Measurements from ENCODE around the gene MVB12B. TPM values are rescaled to one million over a fixed set of nuclear protein-coding genes. Genes with fewer than 3 reads are reported as not detected.

The MVB12B gene
- total RNA-seq, 2 donors from 2014 or later, result 18.6 to 19.7 TPM

- H3K27ac Mint-ChIP-seq, result no peak overlapping the region
- H3K27ac ChIP-seq (ENCODE audit: low read depth, low read length), result no peak overlapping the region
- H3K9me3 Mint-ChIP-seq, result no peaks in the 10 kb centered on the region
- H3K27me3 Mint-ChIP-seq (ENCODE audit: insufficient read depth), result no peaks in the 10 kb centered on the region
- WGBS, 2 experiments (ENCODE audit: insufficient coverage in 1 of 2, insufficient read length in 1 of 2), result 87 to 97% methylated on average over 5 to 6 of the region's 6 CpGs
- no peaks in the 10 kb centered on the region for H3K27me3 ChIP-seq (ENCODE audit: control insufficient read depth, insufficient read depth, low read length, poor library complexity, severe bottlenecking)
- no peak for DNase-seq
- no peak for TF ChIP-seq CTCF (conservative IDR thresholded peaks at IDR 0.05)
- H3K4me1 ChIP-seq (ENCODE audit: control insufficient read depth, insufficient read depth, low read length), result no peaks in the 10 kb centered on the region
- no peaks in the 10 kb centered on the region for H3K36me3 ChIP-seq (ENCODE audit: control insufficient read depth, insufficient read depth, low read length)
- no peak overlapping the region for H3K4me3 ChIP-seq (ENCODE audit: low read length)
- H3K4me3 Mint-ChIP-seq, result no peak overlapping the region
- peaks cover 2% of the 10 kb centered on the region for H3K4me1 Mint-ChIP-seq
- H3K9ac ChIP-seq (ENCODE audit: extremely low read depth, low read length, poor library complexity, severe bottlenecking), result no peak overlapping the region
- H3K9me3 ChIP-seq (ENCODE audit: control insufficient read depth, low read length), result no peaks in the 10 kb centered on the region
- H3K36me3 Mint-ChIP-seq (ENCODE audit: low read depth), result no peaks in the 10 kb centered on the region
Measured at GRCh38 chr9:126494264-126494663, 167.6 kb downstream of the MVB12B start.

- H3K36me3 Mint-ChIP-seq (ENCODE audit: low read depth), result no peaks in the 10 kb centered on the region
- TF ChIP-seq CTCF (conservative IDR thresholded peaks at IDR 0.05), result no peak
- Histone ChIP-seq H3K4me1 (ENCODE audit: control insufficient read depth, insufficient read depth, low read length) (no peaks in the 10 kb centered on the region), H3K9me3 (ENCODE audit: control insufficient read depth, low read length) (no peaks in the 10 kb centered on the region), H3K9ac (ENCODE audit: extremely low read depth, low read length, poor library complexity, severe bottlenecking) (no peak overlapping the region), H3K4me3 (ENCODE audit: low read length) (no peak overlapping the region), H3K27me3 (ENCODE audit: control insufficient read depth, insufficient read depth, low read length, poor library complexity, severe bottlenecking) (peaks cover 1% of the 10 kb centered on the region), H3K36me3 (ENCODE audit: control insufficient read depth, insufficient read depth, low read length) (no peaks in the 10 kb centered on the region), H3K27ac (ENCODE audit: low read depth, low read length) (no peak overlapping the region)
- no peak for DNase-seq
- peaks cover 3% of the 10 kb centered on the region for H3K27me3 Mint-ChIP-seq (ENCODE audit: insufficient read depth)
- H3K4me1 Mint-ChIP-seq, result peaks cover 3% of the 10 kb centered on the region
- 91% methylated on average over 1 of the region's 1 CpG; no CpG with 5 or more reads in 1 of the 2 experiments for WGBS, 2 experiments (ENCODE audit: insufficient coverage in 1 of 2, insufficient read length in 1 of 2)
- no peak overlapping the region for H3K27ac Mint-ChIP-seq
- H3K9me3 Mint-ChIP-seq, result no peaks in the 10 kb centered on the region
- no peak overlapping the region for H3K4me3 Mint-ChIP-seq
Measured at GRCh38 chr9:126494746-126495145, 168.1 kb downstream of the MVB12B start.

GRCh38 chr9:126495411-126496180, 169.0 kb downstream of the MVB12B start:
- TF ChIP-seq CTCF (conservative IDR thresholded peaks at IDR 0.05), result no peak
- H3K4me1 Mint-ChIP-seq, result peaks cover 5% of the 10 kb centered on the region
- H3K27ac Mint-ChIP-seq, result no peak overlapping the region
- H3K4me3 ChIP-seq (ENCODE audit: low read length), result no peak overlapping the region
- H3K9ac ChIP-seq (ENCODE audit: extremely low read depth, low read length, poor library complexity, severe bottlenecking), result no peak overlapping the region
- no peak overlapping the region for H3K27ac ChIP-seq (ENCODE audit: low read depth, low read length)
- no peaks in the 10 kb centered on the region for H3K4me1 ChIP-seq (ENCODE audit: control insufficient read depth, insufficient read depth, low read length)
- H3K27me3 ChIP-seq (ENCODE audit: control insufficient read depth, insufficient read depth, low read length, poor library complexity, severe bottlenecking), result peaks cover 10% of the 10 kb centered on the region
- H3K36me3 Mint-ChIP-seq (ENCODE audit: low read depth), result no peaks in the 10 kb centered on the region
- H3K4me3 Mint-ChIP-seq, result no peak overlapping the region
- no peaks in the 10 kb centered on the region for H3K9me3 Mint-ChIP-seq
- H3K36me3 ChIP-seq (ENCODE audit: control insufficient read depth, insufficient read depth, low read length), result no peaks in the 10 kb centered on the region
- DNase-seq, result no peak
- no peaks in the 10 kb centered on the region for H3K9me3 ChIP-seq (ENCODE audit: control insufficient read depth, low read length)
- WGBS, 2 experiments (ENCODE audit: insufficient coverage in 1 of 2, insufficient read length in 1 of 2), result 90 to 94% methylated on average over 3 to 6 of the region's 7 CpGs
- H3K27me3 Mint-ChIP-seq (ENCODE audit: insufficient read depth), result peaks cover 11% of the 10 kb centered on the region

Data from endodermal cell (in vitro differentiated cells).